ENCODE results near the gene IQCN. TPM values are rescaled to one million over a fixed set of nuclear protein-coding genes. Genes with fewer than 3 reads are reported as not detected.
"Not testable (repeated sequence)": the region's sequence is repeated elsewhere in the genome, so short reads cannot be mapped to it uniquely, and the experiment has no call there.

The IQCN gene
- total RNA-seq, 4 donors from 2014 or later: 0.97 to 5.9 (median 3.1) TPM

- TF ChIP-seq POLR2A (IDR thresholded peaks at IDR 0.05): no peak
- no peak for TF ChIP-seq CTCF (IDR thresholded peaks at IDR 0.05)
- 77% methylated on average over 14 of the region's 14 CpGs for WGBS, 2 donors
- no peak for DNase-seq (ENCODE audit: low spot score in 2 of 2)
- H3K4me3 ChIP-seq (ENCODE audit: low read depth, poor library complexity, severe bottlenecking): no peak overlapping the region
- intact Hi-C loops (cut with DNase I; ENCODE audit: low total_unique reads): loop anchor here (5.0 kb wide), 1 partner anchor 41 kb away; no protein-coding TSS in a partner anchor
These were observed 62.6 kb downstream of the IQCN start for GRCh38 chr19:18211683-18212082.

- WGBS, 2 donors: 82 to 84% methylated on average over 5 of the region's 5 CpGs
- H3K4me3 ChIP-seq (ENCODE audit: low read depth, poor library complexity, severe bottlenecking); DNase-seq (ENCODE audit: low spot score in 2 of 2): not testable (repeated sequence)
- intact Hi-C loops (cut with DNase I; ENCODE audit: low total_unique reads): loop anchor here (5.0 kb wide), 1 partner anchor 42 kb away; no protein-coding TSS in a partner anchor
These were observed 64.3 kb downstream of the IQCN start for GRCh38 chr19:18209912-18210311.

GRCh38 chr19:18208098-18208951 is 65.9 kb downstream of the IQCN start:
- no peak overlapping the region for H3K4me3 ChIP-seq (ENCODE audit: low read depth, poor library complexity, severe bottlenecking)
- TF ChIP-seq CTCF (IDR thresholded peaks at IDR 0.05): no peak
- TF ChIP-seq POLR2A (IDR thresholded peaks at IDR 0.05): no peak
- intact Hi-C loops (cut with DNase I; ENCODE audit: low total_unique reads): no loop called here
- DNase-seq (ENCODE audit: low spot score in 2 of 2): no peak
- 16 to 19% methylated on average over 23 to 24 of the region's 32 CpGs for WGBS, 2 donors

Small RNA genes lying within 50 kb of the gene (microRNA-seq; reads per million reads assigned to microRNA genes)
- 0 to 2.0 reads per million in 2 donors for gene MIR3188 (ENCODE audit: borderline number of aligned reads in 1 of 2, borderline replicate concordance in 2 of 2)

Other genes starting within 250 kb of the IQCN start
- gene IL12RB1, start 187.5 kb downstream of the IQCN start, total RNA-seq: under 1 TPM in 2 of 4 donors, not detected in 2; 0.34 to 0.58 TPM
- 10 to 100 TPM; 12.9 to 19.8 (median 17.0) TPM for gene MAST3, start 176.7 kb downstream of the IQCN start, total RNA-seq
- gene PIK3R2, start 121.3 kb downstream of the IQCN start, total RNA-seq: 10 to 100 TPM in 3 of 4 donors, 1 to 10 TPM in 1; 8.3 to 39.4 (median 32.2) TPM
- 100 to 1,000 TPM in 2 of 4 donors, 10 to 100 TPM in 2; 39.1 to 214 (median 98.3) TPM for gene IFI30, start 100.6 kb downstream of the IQCN start, total RNA-seq
- 10 to 100 TPM in 3 of 4 donors, 1 to 10 TPM in 1; 8.5 to 29.3 (median 20.2) TPM for gene MPV17L2, start 81.2 kb downstream of the IQCN start, total RNA-seq
- gene RAB3A, start 70.4 kb downstream of the IQCN start, total RNA-seq: 1 to 10 TPM in 3 of 4 donors, under 1 TPM in 1; 0.91 to 2.7 (median 2.1) TPM
- under 1 TPM in 1 of 4 donors, not detected in 3; 0.29 TPM for gene PDE4C, start 48.0 kb downstream of the IQCN start, total RNA-seq
- gene JUND, start 7.2 kb upstream of the IQCN start, total RNA-seq: 100 to 1,000 TPM; 337 to 886 (median 413) TPM
- gene LSM4, start 48.6 kb upstream of the IQCN start, total RNA-seq: 100 to 1,000 TPM in 2 of 4 donors, 10 to 100 TPM in 2; 59.7 to 149 (median 105) TPM
- gene PGPEP1, start 66.1 kb upstream of the IQCN start, total RNA-seq: 1 to 10 TPM; 2.4 to 7.1 (median 4.8) TPM
- 1 to 10 TPM in 2 of 4 donors, under 1 TPM in 1, not detected in 1; 0.49 to 5.1 (median 4.5) TPM for gene GDF15, start 111.7 kb upstream of the IQCN start, total RNA-seq
- gene LRRC25, start 123.2 kb upstream of the IQCN start, total RNA-seq: 1 to 10 TPM in 3 of 4 donors, not detected in 1; 1.2 to 3.4 (median 2.2) TPM
- gene SSBP4, start 144.9 kb upstream of the IQCN start, total RNA-seq: 10 to 100 TPM; 28.8 to 42.0 (median 36.0) TPM
- gene ISYNA1, start 163.7 kb upstream of the IQCN start, total RNA-seq: 10 to 100 TPM; 16.9 to 29.9 (median 22.3) TPM
- gene ELL, start 247.6 kb upstream of the IQCN start, total RNA-seq: 10 to 100 TPM; 21.5 to 37.9 (median 24.8) TPM

Measured in lower leg skin (tissue), 4 donors.